ENCODE results near the gene KCNT1. TPM values are rescaled to one million over a fixed set of nuclear protein-coding genes. Genes with fewer than 3 reads are reported as not detected.

The KCNT1 gene
- polyA plus RNA-seq, 1 donor (not counting 4 experiments of a cell fraction or from before 2014, with no cell fraction given), result not detected

DNA sequence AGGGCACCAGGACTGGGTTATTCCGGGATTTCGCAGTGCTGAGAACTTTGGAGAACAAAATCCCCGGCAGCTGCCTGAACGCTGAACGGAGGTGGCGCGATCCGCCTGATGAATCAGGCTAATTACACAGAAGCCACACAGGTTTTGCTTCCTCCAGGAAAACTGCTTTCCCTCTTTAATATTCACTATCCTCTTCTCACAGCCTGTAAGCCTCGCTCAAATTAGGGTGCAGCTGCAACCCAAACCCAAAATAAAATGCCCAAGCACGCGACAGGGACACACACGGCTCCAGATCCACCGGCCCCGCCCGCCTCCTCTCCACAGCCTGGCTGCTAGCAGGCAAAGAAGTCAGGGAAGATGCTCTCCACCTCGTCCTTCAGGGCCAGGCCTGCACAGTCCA, 8.7 kb upstream of the KCNT1 start:
- H3K79me2 ChIP-seq (ENCODE audit: control insufficient read depth, insufficient read depth, low read length), result no peaks in the 10 kb centered on the region
- no peaks in the 10 kb centered on the region for H4K20me1 ChIP-seq (ENCODE audit: control insufficient read depth, extremely low read depth, insufficient read depth, low read length)
- H3K9me1 ChIP-seq (ENCODE audit: control insufficient read depth, extremely low read depth, insufficient read depth, low read length), result no peaks in the 10 kb centered on the region
- peaks cover 1% of the 10 kb centered on the region for H3K9me3 ChIP-seq (ENCODE audit: control insufficient read depth, low read depth, low read length)
- H3K4me3 ChIP-seq (ENCODE audit: control insufficient read depth in 2 of 3, extremely low read depth in 1 of 3, insufficient read depth in 2 of 3, low read depth in 1 of 3, low read length in 3 of 3), result no peak overlapping the region
- H2AFZ ChIP-seq (ENCODE audit: control insufficient read depth, low read length), result no peak overlapping the region
- DNase-seq (ENCODE audit: low read depth, low spot score), result no peak
- H3K27me3 ChIP-seq (ENCODE audit: control insufficient read depth, extremely low read depth, insufficient read depth, low read length), result peaks cover 13% of the 10 kb centered on the region
- H3K4me1 ChIP-seq (ENCODE audit: control insufficient read depth, extremely low read depth, insufficient read depth, low read length), result no peaks in the 10 kb centered on the region
- no peak overlapping the region for H3K27ac ChIP-seq (ENCODE audit: control insufficient read depth, insufficient read depth, low read length)
- FAIRE-seq, result no peak
- no peaks in the 10 kb centered on the region for H3K36me3 ChIP-seq (ENCODE audit: control insufficient read depth in 2 of 2, extremely low read depth in 1 of 2, insufficient read depth in 2 of 2, low read length in 2 of 2)
- H3K4me2 ChIP-seq (ENCODE audit: control insufficient read depth, extremely low read depth, insufficient read depth, low read depth, low read length), result no peak overlapping the region
- TF ChIP-seq, protein P1, sequence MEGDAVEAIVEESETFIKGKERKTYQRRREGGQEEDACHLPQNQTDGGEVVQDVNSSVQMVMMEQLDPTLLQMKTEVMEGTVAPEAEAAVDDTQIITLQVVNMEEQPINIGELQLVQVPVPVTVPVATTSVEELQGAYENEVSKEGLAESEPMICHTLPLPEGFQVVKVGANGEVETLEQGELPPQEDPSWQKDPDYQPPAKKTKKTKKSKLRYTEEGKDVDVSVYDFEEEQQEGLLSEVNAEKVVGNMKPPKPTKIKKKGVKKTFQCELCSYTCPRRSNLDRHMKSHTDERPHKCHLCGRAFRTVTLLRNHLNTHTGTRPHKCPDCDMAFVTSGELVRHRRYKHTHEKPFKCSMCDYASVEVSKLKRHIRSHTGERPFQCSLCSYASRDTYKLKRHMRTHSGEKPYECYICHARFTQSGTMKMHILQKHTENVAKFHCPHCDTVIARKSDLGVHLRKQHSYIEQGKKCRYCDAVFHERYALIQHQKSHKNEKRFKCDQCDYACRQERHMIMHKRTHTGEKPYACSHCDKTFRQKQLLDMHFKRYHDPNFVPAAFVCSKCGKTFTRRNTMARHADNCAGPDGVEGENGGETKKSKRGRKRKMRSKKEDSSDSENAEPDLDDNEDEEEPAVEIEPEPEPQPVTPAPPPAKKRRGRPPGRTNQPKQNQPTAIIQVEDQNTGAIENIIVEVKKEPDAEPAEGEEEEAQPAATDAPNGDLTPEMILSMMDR (optimal IDR thresholded peaks at IDR 0.05 in 1 of 3, IDR thresholded peaks at IDR 0.05 in 1 of 3, conservative IDR thresholded peaks at IDR 0.05 in 1 of 3; ENCODE audit: extremely low read depth in 1 of 3, insufficient read depth in 2 of 3, low read length in 3 of 3), result no peak
- no peak for TF ChIP-seq EZH2 (IDR thresholded peaks at IDR 0.05; ENCODE audit: low read length)
- H3K9ac ChIP-seq (ENCODE audit: control insufficient read depth, extremely low read depth, insufficient read depth, low read length), result no peak overlapping the region
- dilution Hi-C loops (cut with MboI; ENCODE audit: extremely low pct_ligation_motif_present, low sequenced_read_pairs), result no loop called here

DNA sequence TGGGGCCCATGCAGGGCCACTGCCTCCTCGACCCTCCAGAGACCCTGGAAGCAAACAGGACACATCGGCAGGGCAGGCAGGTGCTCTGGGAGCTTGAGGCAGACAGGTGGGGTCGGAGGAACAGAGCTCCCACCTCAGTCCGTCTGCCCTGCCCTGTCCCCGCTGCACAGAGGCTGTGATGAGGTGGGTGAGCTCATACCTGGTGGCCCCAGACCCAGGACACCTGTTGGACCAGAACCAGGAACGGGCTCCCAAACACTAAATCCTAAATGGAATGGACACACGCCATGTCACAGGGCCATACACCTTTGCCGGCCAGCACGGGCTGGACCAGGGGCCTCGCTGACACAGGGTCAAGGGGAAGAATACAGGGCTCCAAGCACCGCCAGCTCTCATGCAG, 8.2 kb upstream of the KCNT1 start:
- FAIRE-seq (no peak), DNase-seq (ENCODE audit: low read depth, low spot score) (no peak)
- Histone ChIP-seq H3K79me2 (ENCODE audit: control insufficient read depth, insufficient read depth, low read length) (no peaks in the 10 kb centered on the region), H3K27ac (ENCODE audit: control insufficient read depth, insufficient read depth, low read length) (no peak overlapping the region), H3K9ac (ENCODE audit: control insufficient read depth, extremely low read depth, insufficient read depth, low read length) (no peak overlapping the region), H3K36me3 (ENCODE audit: control insufficient read depth in 2 of 2, extremely low read depth in 1 of 2, insufficient read depth in 2 of 2, low read length in 2 of 2) (no peaks in the 10 kb centered on the region), H3K4me3 (ENCODE audit: control insufficient read depth in 2 of 3, extremely low read depth in 1 of 3, insufficient read depth in 2 of 3, low read depth in 1 of 3, low read length in 3 of 3) (no peak overlapping the region), H3K9me1 (ENCODE audit: control insufficient read depth, extremely low read depth, insufficient read depth, low read length) (no peaks in the 10 kb centered on the region), H3K27me3 (ENCODE audit: control insufficient read depth, extremely low read depth, insufficient read depth, low read length) (peaks cover 13% of the 10 kb centered on the region), H2AFZ (ENCODE audit: control insufficient read depth, low read length) (no peak overlapping the region), H3K4me1 (ENCODE audit: control insufficient read depth, extremely low read depth, insufficient read depth, low read length) (no peaks in the 10 kb centered on the region), H4K20me1 (ENCODE audit: control insufficient read depth, extremely low read depth, insufficient read depth, low read length) (no peaks in the 10 kb centered on the region), H3K4me2 (ENCODE audit: control insufficient read depth, extremely low read depth, insufficient read depth, low read depth, low read length) (no peak overlapping the region), H3K9me3 (ENCODE audit: control insufficient read depth, low read depth, low read length) (peaks cover 1% of the 10 kb centered on the region)
- dilution Hi-C loops (cut with MboI; ENCODE audit: extremely low pct_ligation_motif_present, low sequenced_read_pairs), result no loop called here
- TF ChIP-seq, protein P1 (optimal IDR thresholded peaks at IDR 0.05 in 1 of 3, IDR thresholded peaks at IDR 0.05 in 1 of 3, conservative IDR thresholded peaks at IDR 0.05 in 1 of 3; ENCODE audit: extremely low read depth in 1 of 3, insufficient read depth in 2 of 3, low read length in 3 of 3), result no peak
- TF ChIP-seq EZH2 (IDR thresholded peaks at IDR 0.05; ENCODE audit: low read length), result no peak

All from keratinocyte (primary cell).